PC-3 (cell line): Measurements from ENCODE around the gene PYGM. TPM values are rescaled to one million over a fixed set of nuclear protein-coding genes. Genes with fewer than 3 reads are reported as not detected.

ENCODE experiments used
- ATAC-seq: fragments of 200-7000 bp; cut with Tn5 transposase; 2 replicates; pipeline ENCODE4 v1.9.1; 2020; ENCODE audit warnings: mild to moderate bottlenecking, moderate library complexity
- BruUV-seq: library from RNA; stranded (reverse); fragments of 400-500 nt; replicated peaks from 2 replicates; lab custom pipeline; 2021; lab: Mats Ljungman, UMichigan
- CTCF ChIA-PET: fragments of 300-600 bp; sonication (Branson Sonifier 250); formaldehyde crosslinking; loops from one replicate; lab custom pipeline; 2022; ENCODE audit warnings: antibody characterized with exemption; lab: Charles Lee
- POLR2A ChIA-PET: fragments of 300-600 bp; sonication (Branson Sonifier 250); formaldehyde crosslinking; loops from one replicate; lab custom pipeline; 2022; ENCODE audit warnings: antibody characterized with exemption; ENCODE audit not compliant: unreplicated experiment; lab: Charles Lee
- DNase-seq: peaks from one replicate; pipeline ENCODE4 v3.0.0-alpha.2; 2015
- H2AFZ ChIP-seq: fragments of 300-600 bp; sonication (generic); 2 replicates; pipeline ENCODE4 v1.6.0; 2016; ENCODE audit warnings: antibody characterized with exemption, low read length
- H3F3A ChIP-seq: fragments of 300-600 bp; sonication (generic); one replicate; pipeline ENCODE4 v1.6.0; 2017; ENCODE audit warnings: antibody characterized with exemption, low read length, control low read depth, mild to moderate bottlenecking; ENCODE audit not compliant: unreplicated experiment
- H3K27ac ChIP-seq: fragments of 300-600 bp; sonication (generic); 2 replicates; pipeline ENCODE4 v1.5.1; 2016; ENCODE audit warnings: mild to moderate bottlenecking, low read length
- H3K27me3 ChIP-seq: fragments of 300-600 bp; sonication (generic); 2 replicates; pipeline ENCODE4 v1.6.1; 2016; ENCODE audit warnings: low read length, mixed read lengths
- H3K36me3 ChIP-seq: fragments of 300-600 bp; sonication (generic); 2 replicates; pipeline ENCODE4 v1.6.1; 2016; ENCODE audit warnings: low read depth, mixed run types, low read length, mixed read lengths
- H3K4me1 ChIP-seq: fragments of 300-600 bp; sonication (generic); 2 replicates; pipeline ENCODE4 v1.5.1; 2016; ENCODE audit warnings: low read length; ENCODE audit not compliant: insufficient read depth
- H3K4me2 ChIP-seq: fragments of 300-600 bp; sonication (generic); 2 replicates; pipeline ENCODE4 v1.6.0; 2016; ENCODE audit warnings: low read length
- H3K4me3 ChIP-seq: fragments of 300-600 bp; sonication (generic); 2 replicates; pipeline ENCODE4 v1.5.1; 2016; ENCODE audit warnings: mild to moderate bottlenecking, low read length, mixed read lengths
- H3K79me2 ChIP-seq: fragments of 300-600 bp; sonication (generic); 2 replicates; pipeline ENCODE4 v1.6.1; 2017; ENCODE audit warnings: low read length, mixed read lengths
- H3K9ac ChIP-seq: fragments of 300-600 bp; sonication (generic); 2 replicates; pipeline ENCODE4 v1.6.0; 2016; ENCODE audit warnings: mild to moderate bottlenecking, low read length
- H3K9me2 ChIP-seq: fragments of 300-600 bp; sonication (generic); replicated peaks from 2 replicates; pipeline ENCODE4 v1.6.1; 2016; ENCODE audit warnings: mixed run types, low read length, mixed read lengths
- H3K9me3 ChIP-seq: fragments of 300-600 bp; sonication (generic); 2 replicates; pipeline ENCODE4 v1.6.1; 2016; ENCODE audit warnings: low read length, mixed read lengths
- H4K20me1 ChIP-seq: fragments of 300-600 bp; sonication (generic); 2 replicates; pipeline ENCODE4 v1.6.1; 2016; ENCODE audit warnings: low read length, mixed read lengths
- EZH2 ChIP-seq: fragments of 300-600 bp; sonication (generic); IDR thresholded peaks from one replicate; pipeline ENCODE4 v1.6.1; 2017; ENCODE audit warnings: antibody characterized with exemption, mild to moderate bottlenecking, low read length; ENCODE audit not compliant: unreplicated experiment
- EZH2phosphoT487 ChIP-seq: fragments of 300-600 bp; sonication (generic); IDR thresholded peaks from 2 replicates; pipeline ENCODE4 v1.6.1; 2018; ENCODE audit warnings: mild to moderate bottlenecking, antibody characterized with exemption, low read length, borderline replicate concordance
- intact Hi-C: fragments of 100-400 bp; cut with micrococcal nuclease; formaldehyde crosslinking; loops from 2 replicates; pipeline ENCODE4 v1.9.0; 2023
- total RNA-seq: library from RNA; depleted of rRNA; stranded (reverse); fragments of >200 nt; gene quantifications from 2 replicates; pipeline ENCODE4 v1.2.3, GENCODE V29; 2014
- TF ChIP-seq, protein P1 (sequence below): fragments of 300-600 bp; sonication (generic); conservative IDR thresholded peaks from 2 replicates; pipeline ENCODE4 v1.5.1; 2017; ENCODE audit warnings: antibody characterized with exemption, low read depth, mild to moderate bottlenecking, low read length

The PYGM gene
- total RNA-seq, 1 experiment from 2014 or later, result 0.95 TPM

DNA sequence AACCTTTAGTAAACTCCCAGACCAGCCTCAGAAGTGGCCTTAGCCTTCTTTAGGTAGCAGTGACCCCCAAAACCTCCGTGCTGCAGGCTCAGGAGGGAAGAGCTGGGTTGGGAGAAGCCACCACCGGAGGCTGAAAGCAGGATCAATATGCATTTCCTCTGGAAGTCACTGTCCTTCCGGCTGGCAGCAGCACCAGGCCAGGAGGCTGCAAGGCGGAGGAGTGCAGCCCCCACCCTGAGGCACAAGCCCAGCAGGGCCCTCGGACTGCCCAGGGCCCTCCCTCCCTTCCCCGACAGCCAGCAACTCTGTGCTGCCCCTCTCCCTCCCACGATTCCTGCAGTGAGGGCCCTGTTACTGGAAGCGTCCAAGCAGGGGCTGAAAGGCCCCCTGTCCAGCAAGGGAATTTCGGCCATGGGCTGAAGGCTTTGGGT, 33.5 kb downstream of the PYGM start:
- POLR2A ChIA-PET, result no interaction called here
- H3F3A ChIP-seq, result no peaks in the 10 kb centered on the region
- no peaks in the 10 kb centered on the region for H3K36me3 ChIP-seq
- H3K27ac ChIP-seq, result no peak overlapping the region
- H3K4me1 ChIP-seq, result peaks cover 3% of the 10 kb centered on the region; the same call in 1 of the 2 replicates
- H3K4me3 ChIP-seq, result no peak overlapping the region
- H3K9me3 ChIP-seq, result no peaks in the 10 kb centered on the region
- H3K9me2 ChIP-seq, result no peaks in the 10 kb centered on the region
- DNase-seq (no peak), ATAC-seq (no peak)
- peaks cover 14% of the 10 kb centered on the region; the same call in 1 of the 2 replicates for H3K27me3 ChIP-seq
- H4K20me1 ChIP-seq, result no peaks in the 10 kb centered on the region
- intact Hi-C loops, result no loop called here
- H3K79me2 ChIP-seq, result no peaks in the 10 kb centered on the region
- TF ChIP-seq EZH2, result no peak
- no peak for TF ChIP-seq EZH2phosphoT487
- TF ChIP-seq, protein P1, sequence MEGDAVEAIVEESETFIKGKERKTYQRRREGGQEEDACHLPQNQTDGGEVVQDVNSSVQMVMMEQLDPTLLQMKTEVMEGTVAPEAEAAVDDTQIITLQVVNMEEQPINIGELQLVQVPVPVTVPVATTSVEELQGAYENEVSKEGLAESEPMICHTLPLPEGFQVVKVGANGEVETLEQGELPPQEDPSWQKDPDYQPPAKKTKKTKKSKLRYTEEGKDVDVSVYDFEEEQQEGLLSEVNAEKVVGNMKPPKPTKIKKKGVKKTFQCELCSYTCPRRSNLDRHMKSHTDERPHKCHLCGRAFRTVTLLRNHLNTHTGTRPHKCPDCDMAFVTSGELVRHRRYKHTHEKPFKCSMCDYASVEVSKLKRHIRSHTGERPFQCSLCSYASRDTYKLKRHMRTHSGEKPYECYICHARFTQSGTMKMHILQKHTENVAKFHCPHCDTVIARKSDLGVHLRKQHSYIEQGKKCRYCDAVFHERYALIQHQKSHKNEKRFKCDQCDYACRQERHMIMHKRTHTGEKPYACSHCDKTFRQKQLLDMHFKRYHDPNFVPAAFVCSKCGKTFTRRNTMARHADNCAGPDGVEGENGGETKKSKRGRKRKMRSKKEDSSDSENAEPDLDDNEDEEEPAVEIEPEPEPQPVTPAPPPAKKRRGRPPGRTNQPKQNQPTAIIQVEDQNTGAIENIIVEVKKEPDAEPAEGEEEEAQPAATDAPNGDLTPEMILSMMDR, result no peak
- CTCF ChIA-PET, result no interaction called here
- BruUV-seq, result no TSS peak
- no peak overlapping the region for H3K4me2 ChIP-seq
- no peak overlapping the region for H3K9ac ChIP-seq
- H2AFZ ChIP-seq, result no peak overlapping the region

DNA sequence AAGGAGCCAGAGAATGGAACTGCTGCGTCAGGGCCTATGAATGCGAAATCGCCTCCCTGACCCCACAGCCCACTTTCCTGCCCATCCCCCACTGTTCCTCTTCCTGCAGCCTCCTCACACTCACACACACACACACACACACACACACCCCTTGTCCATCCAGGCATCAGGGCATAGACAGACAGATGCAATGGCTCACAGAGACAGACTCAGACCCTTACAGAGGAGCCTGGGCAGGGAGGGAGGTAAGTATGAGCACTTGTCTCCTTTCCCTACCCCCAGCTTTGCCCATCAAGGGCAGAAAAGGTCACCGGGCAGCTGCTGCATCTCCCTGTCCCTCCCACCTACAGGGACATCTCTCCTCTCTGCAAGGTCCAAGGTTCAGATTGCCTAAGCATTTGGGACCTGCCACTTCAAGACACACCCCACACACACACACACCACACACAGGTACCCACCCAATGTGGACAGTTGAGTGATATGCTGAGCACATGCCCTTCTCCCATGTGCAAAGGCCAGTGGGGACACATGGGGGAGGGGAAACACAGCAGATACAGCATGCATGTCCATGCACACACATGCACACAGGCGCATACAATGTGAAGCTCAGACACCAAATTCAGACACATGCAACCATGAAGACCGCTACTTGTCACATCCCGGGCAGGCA, 34.8 kb downstream of the PYGM start:
- Histone ChIP-seq H4K20me1 (no peaks in the 10 kb centered on the region), H2AFZ (no peak overlapping the region), H3K4me3 (no peak overlapping the region), H3F3A (no peaks in the 10 kb centered on the region), H3K27me3 (peaks cover 19% of the 10 kb centered on the region; the same call in 1 of the 2 replicates), H3K79me2 (no peaks in the 10 kb centered on the region), H3K36me3 (no peaks in the 10 kb centered on the region), H3K9me2 (no peaks in the 10 kb centered on the region), H3K9ac (no peak overlapping the region), H3K4me1 (peaks cover 3% of the 10 kb centered on the region; the same call in 1 of the 2 replicates), H3K9me3 (no peaks in the 10 kb centered on the region), H3K4me2 (no peak overlapping the region), H3K27ac (no peak overlapping the region)
- no peak for ATAC-seq
- ChIA-PET POLR2A (no interaction called here), CTCF (interaction anchor here (0.6 kb wide), 1 partner anchor 562 kb away, joined by 3 read pairs; no protein-coding TSS in a partner anchor)
- BruUV-seq, result no TSS peak
- TF ChIP-seq EZH2, result no peak
- TF ChIP-seq, protein P1, result no peak
- TF ChIP-seq EZH2phosphoT487, result no peak
- no peak for DNase-seq
- intact Hi-C loops, result no loop called here
